ENCODE data around the gene CBX5. TPM values are rescaled to one million over a fixed set of nuclear protein-coding genes. Genes with fewer than 3 reads are reported as not detected.

Gene CBX5
- total and polyA plus RNA-seq, 2 of the 8 experiments (the other 6 are each of a cell fraction or from before 2014, with no cell fraction given): 62.4 to 231 TPM

DNA sequence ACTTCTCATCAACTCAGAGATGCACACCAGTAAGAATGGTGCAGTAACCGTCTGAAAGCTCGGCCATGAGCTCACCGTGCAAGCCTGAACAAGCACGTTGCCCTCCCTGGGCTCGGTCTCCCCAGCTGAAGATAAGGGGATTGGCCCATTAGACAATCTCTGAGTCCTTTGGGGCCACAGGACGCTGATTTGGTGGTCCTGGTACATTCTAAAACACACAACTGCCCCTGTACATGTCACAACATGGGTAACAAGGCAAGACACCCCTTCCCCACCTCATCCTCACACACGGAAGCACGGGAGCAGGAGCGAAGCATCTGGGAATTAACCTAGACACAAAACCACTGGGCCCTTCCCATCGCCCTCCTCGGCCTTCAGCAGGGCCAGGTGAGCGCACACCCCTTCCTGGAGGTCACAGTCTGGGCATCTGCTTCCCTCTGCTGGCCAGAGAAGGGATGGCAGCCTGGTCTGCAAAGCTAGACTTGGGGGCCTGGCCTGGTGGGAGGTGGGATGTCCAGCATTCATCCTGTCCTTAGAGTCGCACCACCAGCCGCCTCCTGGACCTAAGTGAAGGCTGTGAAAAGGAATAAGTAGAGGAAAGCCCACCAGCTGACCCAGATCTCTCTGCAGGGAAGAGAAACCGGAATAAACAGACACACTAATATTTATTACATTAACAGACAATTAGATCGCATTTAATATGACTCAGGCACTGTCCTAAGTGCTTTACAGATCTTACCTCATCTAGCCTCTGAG, 72.2 kb downstream of the CBX5 start (continued):
- no peak for TF ChIP-seq EP300 (IDR thresholded peaks at IDR 0.05; ENCODE audit: borderline replicate concordance in 1 of 2, low read depth in 2 of 2, low read length in 2 of 2)
- TF ChIP-seq RAD21 (IDR thresholded peaks at IDR 0.05 in 1 of 2, conservative IDR thresholded peaks at IDR 0.05 in 1 of 2; ENCODE audit: low read depth in 2 of 2, low read length in 2 of 2): peak; percentile 95 to 98
